Karpas-422 (cell line): Measurements from ENCODE around the gene PTPN23. TPM values are rescaled to one million over a fixed set of nuclear protein-coding genes. Genes with fewer than 3 reads are reported as not detected.
A peak's percentile ranks its signal among the peaks of the same experiment; 100 is the strongest.

ENCODE experiments used
- DNase-seq: peaks from one replicate; pipeline ENCODE4 v3.0.0-alpha.2; 2015
- H2AFZ ChIP-seq: fragments of 200-600 bp; sonication (generic); 2 replicates; pipeline ENCODE4 v1.6.1; 2014; ENCODE audit warnings: antibody characterized with exemption, low read length, mixed read lengths
- H3K27ac ChIP-seq: fragments of 200-600 bp; sonication (generic); 2 replicates; pipeline ENCODE4 v1.5.1; 2014; ENCODE audit warnings: mild to moderate bottlenecking, low read length, moderate library complexity
- H3K27me3 ChIP-seq: fragments of 200-600 bp; sonication (generic); 2 replicates; pipeline ENCODE4 v1.6.1; 2014; ENCODE audit warnings: low read length, mixed read lengths
- H3K36me3 ChIP-seq: fragments of 200-600 bp; sonication (generic); 2 replicates; pipeline ENCODE4 v1.6.1; 2014; ENCODE audit warnings: low read length, mixed read lengths; ENCODE audit not compliant: insufficient read depth
- H3K4me1 ChIP-seq: fragments of 200-600 bp; sonication (generic); 2 replicates; pipeline ENCODE4 v1.6.1; 2014; ENCODE audit warnings: mild to moderate bottlenecking, low read length, mixed read lengths
- H3K4me2 ChIP-seq: fragments of 200-600 bp; sonication (generic); 2 replicates; pipeline ENCODE4 v1.6.1; 2014; ENCODE audit warnings: low read length, low read depth, mild to moderate bottlenecking; ENCODE audit not compliant: poor library complexity, severe bottlenecking
- H3K4me3 ChIP-seq: fragments of 200-600 bp; sonication (generic); 2 replicates; pipeline ENCODE4 v1.5.1; 2014; ENCODE audit warnings: mild to moderate bottlenecking, antibody characterized with exemption, low read length, mixed read lengths
- H3K79me2 ChIP-seq: fragments of 200-600 bp; sonication (generic); 2 replicates; pipeline ENCODE4 v1.6.1; 2014; ENCODE audit warnings: mild to moderate bottlenecking, low read length, mixed read lengths
- H3K9ac ChIP-seq: fragments of 200-600 bp; sonication (generic); 2 replicates; pipeline ENCODE4 v1.6.0; 2014; ENCODE audit warnings: low read length
- H3K9me2 ChIP-seq: fragments of 200-600 bp; sonication (generic), shearing (Covaris generic); replicated peaks from 2 replicates; pipeline ENCODE4 v1.6.0; 2014; ENCODE audit warnings: mild to moderate bottlenecking, low read length, moderate library complexity; ENCODE audit not compliant: insufficient read depth
- H3K9me3 ChIP-seq: fragments of 300-700, 200-600 bp; sonication (generic); 2 replicates; pipeline ENCODE4 v1.6.1; 2014; ENCODE audit warnings: low read length, mixed read lengths
- H4K20me1 ChIP-seq: fragments of 200-600 bp; sonication (generic); 2 replicates; pipeline ENCODE4 v1.6.1; 2014; ENCODE audit warnings: mild to moderate bottlenecking, antibody characterized with exemption, low read length, low read depth; ENCODE audit not compliant: insufficient read depth
- total RNA-seq: library from RNA; depleted of rRNA; stranded (reverse); fragments of >200 nt; shearing (Covaris generic); gene quantifications from 2 replicates; pipeline ENCODE4 v1.2.3, GENCODE V29; 2014; ENCODE audit warnings: low replicate concordance

The PTPN23 gene
- total RNA-seq, 1 experiment from 2014 or later, result 7.9 TPM

- Histone ChIP-seq H3K79me2 (0 out of 2 replicates have a peak, but pooled peaks cover 3% of the 10 kb centered on the region), H3K4me2 (no peak overlapping the region), H3K27me3 (no peaks in the 10 kb centered on the region), H3K27ac (no peak overlapping the region), H3K9ac (no peak overlapping the region), H3K9me2 (no peaks in the 10 kb centered on the region), H4K20me1 (0 out of 2 replicates have a peak, but pooled peaks cover 3% of the 10 kb centered on the region), H3K4me3 (no peak overlapping the region), H2AFZ (no peak overlapping the region), H3K9me3 (no peaks in the 10 kb centered on the region), H3K4me1 (peaks cover 6% of the 10 kb centered on the region), H3K36me3 (peaks cover 21% of the 10 kb centered on the region)
- no peak for DNase-seq
These were observed 33.3 kb downstream of the PTPN23 start for GRCh38 chr3:47414161-47414564.

- DNase-seq, result no peak
- H4K20me1 ChIP-seq, result 0 out of 2 replicates have a peak, but pooled peaks cover 7% of the 10 kb centered on the region
- H3K9ac ChIP-seq, result no peak overlapping the region
- no peaks in the 10 kb centered on the region for H3K27me3 ChIP-seq
- H3K4me2 ChIP-seq, result no peak overlapping the region
- H3K4me1 ChIP-seq, result peaks cover 13% of the 10 kb centered on the region
- no peaks in the 10 kb centered on the region for H3K9me3 ChIP-seq
- no peak overlapping the region for H3K4me3 ChIP-seq
- no peak overlapping the region for H2AFZ ChIP-seq
- H3K36me3 ChIP-seq, result peaks cover 23% of the 10 kb centered on the region
- H3K9me2 ChIP-seq, result no peaks in the 10 kb centered on the region
- no peak overlapping the region for H3K27ac ChIP-seq
- H3K79me2 ChIP-seq, result 0 out of 2 replicates have a peak, but pooled peaks cover 3% of the 10 kb centered on the region
These were observed 34.1 kb downstream of the PTPN23 start for GRCh38 chr3:47414666-47415587.

DNA sequence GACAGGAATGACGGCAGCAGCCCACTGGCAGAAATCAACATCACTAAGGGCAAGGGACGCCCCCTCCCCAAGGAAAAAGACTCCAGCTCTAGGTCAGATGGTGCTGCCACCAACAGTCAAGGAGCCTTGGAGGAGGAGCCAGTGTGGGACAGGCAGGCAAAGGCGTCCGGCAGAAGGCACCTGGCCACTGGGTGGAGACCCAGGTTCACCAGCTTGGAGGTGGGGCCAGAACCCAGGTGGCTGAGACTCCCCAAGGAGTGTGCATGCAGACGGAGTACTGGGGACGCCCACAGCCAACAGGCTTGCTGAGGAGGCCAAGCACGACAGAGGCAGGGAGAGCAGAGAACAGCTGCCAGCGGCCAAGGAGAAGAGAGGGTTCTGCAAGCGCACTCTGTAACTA, 35.2 kb downstream of the PTPN23 start:
- Histone ChIP-seq H3K36me3 (peaks cover 32% of the 10 kb centered on the region), H3K4me2 (no peak overlapping the region), H3K4me1 (peaks cover 24% of the 10 kb centered on the region), H2AFZ (no peak overlapping the region), H3K4me3 (no peak overlapping the region), H3K9ac (no peak overlapping the region), H3K27me3 (no peaks in the 10 kb centered on the region), H3K79me2 (0 out of 2 replicates have a peak, but pooled peaks cover 3% of the 10 kb centered on the region), H4K20me1 (peaks cover 15% of the 10 kb centered on the region; the same call in 1 of the 2 replicates), H3K9me2 (no peaks in the 10 kb centered on the region), H3K27ac (no peak overlapping the region), H3K9me3 (no peaks in the 10 kb centered on the region)
- peak; percentile 69 for DNase-seq

DNA sequence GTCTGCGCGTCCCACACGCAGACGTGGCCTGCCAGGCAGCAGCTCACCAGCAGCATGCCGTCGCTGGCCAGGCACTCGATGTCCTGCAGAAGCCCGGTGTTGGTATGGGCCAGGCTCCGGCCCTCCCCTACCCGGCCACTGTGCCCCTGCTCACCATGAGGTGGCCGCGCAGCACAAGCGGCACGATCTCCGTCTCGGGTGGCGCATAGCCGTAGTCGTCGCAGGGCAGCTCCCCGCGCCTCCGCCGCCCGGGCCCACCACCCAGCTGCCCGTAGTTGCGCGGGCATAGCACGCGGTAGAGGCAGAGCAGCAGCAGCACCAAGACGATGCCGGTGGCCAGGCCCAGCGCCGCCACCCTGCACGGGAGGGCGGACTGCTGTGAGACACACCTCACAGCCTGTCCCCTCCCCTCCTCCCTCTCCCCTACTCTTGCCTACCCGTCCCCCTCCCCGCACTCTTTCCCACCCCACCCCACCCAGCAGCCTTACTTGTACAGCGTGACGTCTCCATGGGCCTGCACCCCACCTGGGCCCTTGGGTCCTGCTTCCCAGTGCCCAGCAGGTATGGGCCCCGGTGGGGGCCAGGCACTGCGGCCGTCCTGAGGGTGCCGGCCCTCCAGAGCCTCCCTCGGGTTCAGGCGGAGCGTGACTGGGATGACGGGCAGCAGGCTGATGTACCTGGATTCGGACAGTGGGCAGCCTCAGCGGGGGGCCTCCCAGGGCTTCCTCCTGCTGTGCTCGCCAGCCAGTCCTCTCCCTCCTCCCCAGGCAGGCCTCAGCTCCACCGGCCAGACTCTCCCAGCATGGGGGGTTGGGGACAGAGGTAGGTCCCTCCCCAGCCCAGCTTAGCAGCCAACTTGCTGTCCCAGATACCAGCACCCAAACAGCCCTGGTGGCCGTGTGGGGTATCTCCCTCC, 37.6 kb downstream of the PTPN23 start:
- DNase-seq, result no peak
- Histone ChIP-seq H3K79me2 (0 out of 2 replicates have a peak, but pooled peaks cover 3% of the 10 kb centered on the region), H3K36me3 (peaks cover 25% of the 10 kb centered on the region), H3K4me3 (no peak overlapping the region), H3K9ac (no peak overlapping the region), H3K9me3 (no peaks in the 10 kb centered on the region), H3K27me3 (no peaks in the 10 kb centered on the region), H3K4me1 (peaks cover 40% of the 10 kb centered on the region), H3K9me2 (no peaks in the 10 kb centered on the region), H2AFZ (no peak overlapping the region), H3K27ac (no peak overlapping the region; the same call in 1 of the 2 replicates), H4K20me1 (peaks cover 15% of the 10 kb centered on the region; the same call in 1 of the 2 replicates), H3K4me2 (peak overlapping the region; percentile 9)

DNA sequence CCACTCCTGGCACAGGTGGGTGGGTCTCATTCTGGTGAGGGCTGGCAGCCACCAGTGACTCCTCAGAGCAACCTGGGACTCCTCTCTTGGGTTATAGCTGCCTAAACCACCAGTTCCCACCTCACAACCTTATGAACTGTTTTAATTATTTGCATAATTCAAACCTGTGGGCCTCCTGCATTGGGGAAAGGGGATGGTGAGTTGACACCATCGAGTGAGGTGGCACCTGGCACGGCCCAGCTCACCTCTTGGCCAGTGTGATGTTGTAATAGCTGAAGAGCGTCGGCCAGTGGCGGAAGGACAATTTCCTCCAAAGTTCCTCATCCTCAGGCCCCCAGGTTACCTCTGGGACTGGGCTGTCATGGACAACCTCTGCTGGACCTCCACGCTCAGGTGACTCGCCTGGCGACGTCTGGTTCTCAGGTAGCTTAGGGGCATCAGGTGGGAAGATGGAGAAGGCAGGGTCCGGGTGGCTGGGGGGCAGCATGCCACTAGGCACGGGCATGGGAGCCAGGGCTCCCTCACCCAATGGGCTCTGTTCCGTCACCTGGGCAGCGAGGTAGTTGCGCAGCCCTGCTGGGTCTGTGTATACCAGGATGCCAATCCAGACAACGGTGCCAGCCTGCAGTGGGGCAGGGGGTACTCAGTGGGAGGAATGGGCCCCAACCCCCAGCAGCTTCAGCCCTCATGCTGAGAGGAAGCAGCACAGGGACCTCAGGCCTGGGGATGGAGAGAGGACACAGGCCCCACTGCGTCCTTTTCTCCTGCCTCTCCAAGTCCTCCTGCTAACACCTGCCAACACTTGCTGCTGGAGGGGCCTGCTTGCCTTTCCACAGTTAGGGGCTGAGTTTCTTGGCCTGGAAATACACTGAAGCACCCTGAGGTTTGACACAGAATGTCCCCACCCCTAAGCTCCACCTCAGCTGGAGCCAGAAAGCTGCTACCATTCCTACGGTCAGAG, 38.5 kb downstream of the PTPN23 start:
- Histone ChIP-seq H3K9me3 (no peaks in the 10 kb centered on the region), H3K36me3 (peaks cover 27% of the 10 kb centered on the region), H3K4me2 (peak overlapping the region; percentile 9), H3K9ac (peak overlapping the region; percentile 26), H2AFZ (no peak overlapping the region), H3K4me1 (peaks cover 40% of the 10 kb centered on the region), H3K4me3 (no peak overlapping the region), H3K79me2 (0 out of 2 replicates have a peak, but pooled peaks cover 3% of the 10 kb centered on the region), H4K20me1 (peaks cover 15% of the 10 kb centered on the region; the same call in 1 of the 2 replicates), H3K27me3 (no peaks in the 10 kb centered on the region), H3K9me2 (no peaks in the 10 kb centered on the region), H3K27ac (peak overlapping the region; percentile 48)
- DNase-seq, result peak; percentile 69

GRCh38 chr3:47420044-47420430, 39.2 kb downstream of the PTPN23 start:
- H3K36me3 ChIP-seq, result peaks cover 25% of the 10 kb centered on the region
- H3K27me3 ChIP-seq, result no peaks in the 10 kb centered on the region
- H3K79me2 ChIP-seq, result 0 out of 2 replicates have a peak, but pooled peaks cover 3% of the 10 kb centered on the region
- no peak for DNase-seq
- H3K4me1 ChIP-seq, result peaks cover 40% of the 10 kb centered on the region
- H3K27ac ChIP-seq, result peak overlapping the region; percentile 48
- H3K4me3 ChIP-seq, result no peak overlapping the region
- no peak overlapping the region for H3K4me2 ChIP-seq
- peaks cover 15% of the 10 kb centered on the region; the same call in 1 of the 2 replicates for H4K20me1 ChIP-seq
- H2AFZ ChIP-seq, result no peak overlapping the region
- peak overlapping the region; percentile 26 for H3K9ac ChIP-seq
- H3K9me2 ChIP-seq, result no peaks in the 10 kb centered on the region
- no peaks in the 10 kb centered on the region for H3K9me3 ChIP-seq
